GM19099 (cell line): ENCODE data around the gene C11orf97.

Source experiments
- POLR2A ChIP-seq: IDR thresholded peaks from 3 replicates; pipeline ENCODE4 v1.6.1; 2011; ENCODE audit warnings: low read depth; ENCODE audit not compliant: insufficient read length; ENCODE audit errors: extremely low read depth

C11orf97 gene

DNA sequence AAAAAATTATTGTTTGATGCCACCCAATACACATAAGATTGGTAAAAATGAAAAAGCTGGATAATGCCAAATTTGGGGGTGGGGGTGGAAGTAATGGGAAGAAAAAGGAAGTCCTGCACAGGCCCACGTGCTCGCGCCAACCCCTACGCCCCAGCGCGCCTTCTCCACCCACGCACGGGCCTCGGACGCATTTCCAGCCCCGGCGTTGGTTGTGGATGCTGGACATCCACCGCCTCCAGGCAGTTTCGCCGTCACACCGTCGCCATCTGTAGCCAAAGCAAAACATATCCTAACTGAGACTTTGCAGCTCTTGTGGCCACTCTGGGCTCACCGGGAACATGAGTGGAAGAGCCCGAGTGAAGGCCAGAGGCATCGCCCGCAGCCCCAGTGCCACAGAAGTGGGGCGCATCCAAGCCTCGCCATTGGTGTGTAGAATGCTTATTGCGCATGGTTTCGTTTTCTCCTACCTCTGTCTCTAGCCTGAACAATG, 55.0 kb downstream of the C11orf97 start, which contains the start of gene PIWIL4:
Gene PIWIL4, plus strand, starts transcription at position 188 of the 490 bp plus-strand sequence. Its CDS starts 151 bp downstream, at position 339.
- TF ChIP-seq POLR2A: no peak

DNA sequence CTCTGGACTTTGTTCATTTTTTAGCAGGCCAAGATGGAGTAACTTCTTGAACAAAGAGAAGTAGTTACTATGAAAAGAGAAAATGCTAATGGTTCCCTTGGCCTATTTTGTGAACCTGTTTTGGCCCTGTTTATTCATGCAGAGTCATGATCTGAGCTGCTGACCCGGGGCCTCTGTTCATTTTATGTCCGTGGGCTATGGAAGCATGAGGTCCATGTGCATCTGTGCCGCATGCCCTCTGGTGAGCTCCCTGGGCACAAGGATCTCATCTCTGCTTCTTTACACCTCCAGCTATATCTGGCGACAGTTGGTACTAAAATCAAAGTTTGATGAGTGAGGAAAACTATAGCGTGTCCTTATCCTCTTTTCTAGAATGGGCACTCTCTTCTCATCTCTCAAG, 55.9 kb downstream of the C11orf97 start:
- TF ChIP-seq POLR2A: no peak

DNA sequence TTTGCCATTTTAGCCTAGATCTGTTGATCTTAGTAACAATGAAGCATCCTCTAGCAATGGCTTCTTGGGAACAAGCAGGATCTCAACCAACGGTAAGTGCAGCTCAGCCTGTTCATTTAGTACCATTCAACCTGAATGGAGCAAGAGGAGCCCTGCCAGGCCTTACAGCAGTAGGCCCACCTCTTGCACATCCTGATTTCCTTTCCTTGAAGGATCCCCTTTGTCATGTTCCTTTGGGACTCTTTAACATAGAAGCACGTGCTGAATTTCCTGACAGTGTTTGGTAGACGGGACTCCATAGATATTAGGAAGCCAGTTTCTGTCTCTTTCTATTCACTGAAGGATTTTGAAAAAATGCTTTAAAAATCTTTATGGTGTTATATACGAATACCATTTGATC, 56.5 kb downstream of the C11orf97 start:
- TF ChIP-seq POLR2A: no peak

DNA sequence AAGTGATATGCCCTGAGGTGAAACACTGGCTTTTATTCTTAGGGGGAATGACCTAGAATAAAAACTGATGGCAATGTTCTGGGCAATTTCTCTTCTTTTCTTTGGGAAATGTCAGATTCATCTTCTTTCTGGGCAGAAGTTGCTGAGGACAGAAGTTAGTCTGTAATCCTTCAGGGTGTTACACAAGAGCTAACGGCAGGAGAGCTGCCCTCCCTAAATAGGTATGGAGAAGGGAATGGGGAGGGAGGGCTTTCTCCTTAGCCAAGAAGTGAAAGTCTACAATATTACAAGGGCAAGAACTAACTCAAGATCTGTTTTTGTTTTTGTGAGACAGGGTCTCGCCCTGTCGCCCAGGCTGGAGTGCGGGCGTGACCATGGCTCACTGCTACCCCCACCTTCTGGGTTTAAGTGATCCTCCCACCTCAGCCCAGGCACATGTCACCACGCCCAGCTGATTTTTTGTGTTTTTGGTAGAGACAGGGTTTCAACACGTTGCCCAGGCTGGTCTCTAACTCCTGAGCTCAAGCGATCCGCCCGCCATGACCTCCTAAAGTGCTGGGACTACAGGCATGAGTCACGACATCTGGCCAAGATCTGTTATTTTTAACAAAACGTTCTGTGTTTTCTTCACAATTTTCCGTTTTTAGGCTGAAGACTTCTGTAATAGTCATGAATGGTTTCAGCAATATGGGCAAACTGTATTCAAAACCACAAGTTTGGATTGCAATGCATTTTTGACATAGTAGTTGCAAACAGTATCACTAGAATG, 62.1 kb downstream of the C11orf97 start:
- TF ChIP-seq POLR2A: no peak

DNA sequence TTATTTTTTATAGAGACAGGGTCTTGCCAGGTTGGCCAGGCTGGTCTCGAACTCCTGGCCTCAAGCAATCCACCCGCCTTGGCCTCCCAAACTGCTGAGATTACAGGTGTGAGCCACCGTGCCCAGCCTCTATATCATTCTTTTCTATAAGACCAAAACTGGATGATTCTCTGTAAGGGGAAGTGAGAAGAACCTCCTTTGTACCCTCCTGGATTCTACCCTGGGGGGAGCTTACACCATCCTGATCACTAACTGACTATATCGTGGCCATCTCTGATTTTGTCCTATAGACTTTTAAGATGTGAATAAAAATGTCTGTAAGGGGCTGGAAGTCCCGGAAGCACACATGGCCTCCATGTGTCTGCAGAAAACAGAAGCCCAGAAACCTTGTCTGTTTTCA, 64.0 kb downstream of the C11orf97 start:
- no peak for TF ChIP-seq POLR2A

DNA sequence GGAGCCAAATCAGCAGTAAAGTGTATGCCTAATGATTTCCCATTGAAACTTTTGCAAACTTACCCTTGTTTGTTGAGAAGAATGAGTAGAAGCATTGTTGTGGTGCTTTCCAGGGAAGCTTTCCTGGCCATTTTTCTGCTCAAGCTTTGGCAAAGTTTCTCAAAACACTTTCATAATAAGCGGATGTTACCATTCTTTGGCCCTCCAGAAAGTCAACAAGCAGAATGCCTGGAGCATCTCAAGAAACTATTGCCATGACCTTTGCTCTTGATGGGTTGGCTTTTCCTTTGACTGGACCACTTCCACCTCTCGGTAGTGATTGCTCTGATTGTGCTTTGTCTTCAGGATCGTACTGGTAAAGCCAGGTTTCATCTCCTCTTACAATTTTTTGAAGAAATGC, 65.6 kb downstream of the C11orf97 start:
- TF ChIP-seq POLR2A: no peak
